Activated T-cell treated with anti-CD3 and anti-CD28 coated beads, Interleukin-2, amount 50 U/mL, for 4 hours (primary cell): ENCODE measurements around the gene MYL11. TPM values are rescaled to one million over a fixed set of nuclear protein-coding genes. Genes with fewer than 3 reads are reported as not detected.
"Not testable (repeated sequence)": the region's sequence is repeated elsewhere in the genome, so short reads cannot be mapped to it uniquely, and the experiment has no call there.

Experiments used
- ATAC-seq, 2 donors: fragments of 200-7000 bp; cut with Tn5 transposase; one replicate each; pipeline ENCODE4 v1.10.0; 2021
- DNase-seq: peaks from one replicate; pipeline ENCODE4 v3.0.0-alpha.2; 2020
- H3K27me3 Mint-ChIP-seq: one replicate; pipeline ENCODE4 v1.8.0; 2021; ENCODE audit warnings: low read depth, mixed read lengths
- H3K36me3 Mint-ChIP-seq: one replicate; pipeline ENCODE4 v1.8.0; 2022; ENCODE audit warnings: mixed read lengths; ENCODE audit not compliant: insufficient read depth
- H3K4me1 Mint-ChIP-seq: one replicate; pipeline ENCODE4 v1.8.0; 2021; ENCODE audit warnings: low read depth, mixed read lengths
- H3K4me3 Mint-ChIP-seq: one replicate; pipeline ENCODE4 v1.8.0; 2021; ENCODE audit warnings: mild to moderate bottlenecking, moderate library complexity, mixed read lengths
- H3K9me3 Mint-ChIP-seq: one replicate; pipeline ENCODE4 v1.8.0; 2021; ENCODE audit warnings: mixed read lengths
- total RNA-seq, 3 donors: library from RNA; stranded (reverse); gene quantifications; one replicate each; pipeline ENCODE4 v1.2.1, GENCODE V29; 2021

MYL11 gene
- total RNA-seq, 3 donors from 2014 or later, result 0.76 TPM; not detected in 2

GRCh38 chr16:30383521-30383920 is 8.9 kb downstream of the MYL11 start:
- H3K4me3 Mint-ChIP-seq, result peak overlapping the region; percentile 57
- DNase-seq (no peak), ATAC-seq (no peak)
- no peaks in the 10 kb centered on the region for H3K9me3 Mint-ChIP-seq
- peaks cover 44% of the 10 kb centered on the region for H3K4me1 Mint-ChIP-seq
- peaks cover 5% of the 10 kb centered on the region for H3K36me3 Mint-ChIP-seq
- no peaks in the 10 kb centered on the region for H3K27me3 Mint-ChIP-seq

- ATAC-seq (peak; percentile 3 to 4), DNase-seq (no peak)
- peaks cover 6% of the 10 kb centered on the region for H3K36me3 Mint-ChIP-seq
- peaks cover 29% of the 10 kb centered on the region for H3K4me1 Mint-ChIP-seq
- H3K9me3 Mint-ChIP-seq, result no peaks in the 10 kb centered on the region
- H3K27me3 Mint-ChIP-seq, result no peaks in the 10 kb centered on the region
- peak overlapping the region; percentile 89 for H3K4me3 Mint-ChIP-seq
Observed at GRCh38 chr16:30394592-30395154, 20.1 kb downstream of the MYL11 start.

GRCh38 chr16:30395155-30395991 is 20.8 kb downstream of the MYL11 start, which contains the start of gene ZNF48:
ZNF48 (plus strand) TSS chr16:30395420; CDS start chr16:30395795, 375 bp downstream.
- Mint-ChIP-seq H3K36me3 (peaks cover 6% of the 10 kb centered on the region), H3K9me3 (no peaks in the 10 kb centered on the region), H3K27me3 (no peaks in the 10 kb centered on the region), H3K4me1 (peaks cover 36% of the 10 kb centered on the region), H3K4me3 (peak within 1 kb of the TSS; percentile 89)
- ATAC-seq (peak; percentile 73 to 75), DNase-seq (peak; percentile 54)

GRCh38 chr16:30395992-30396585 is 21.5 kb downstream of the MYL11 start:
- Mint-ChIP-seq H3K9me3 (no peaks in the 10 kb centered on the region), H3K4me3 (peak overlapping the region; percentile 87), H3K36me3 (peaks cover 6% of the 10 kb centered on the region), H3K4me1 (peaks cover 41% of the 10 kb centered on the region), H3K27me3 (no peaks in the 10 kb centered on the region)
- DNase-seq, result no peak
- peak in 1 of 2 donors; percentile 5 for ATAC-seq

- not testable (repeated sequence) for H3K9me3 Mint-ChIP-seq, H3K36me3 Mint-ChIP-seq, DNase-seq, H3K27me3 Mint-ChIP-seq, ATAC-seq
- peaks cover 43% of the 10 kb centered on the region for H3K4me1 Mint-ChIP-seq
- H3K4me3 Mint-ChIP-seq, result peak overlapping the region; percentile 87
Observed at GRCh38 chr16:30396627-30397026, 22.0 kb downstream of the MYL11 start.

- H3K36me3 Mint-ChIP-seq, result peaks cover 6% of the 10 kb centered on the region
- peaks cover 45% of the 10 kb centered on the region for H3K4me1 Mint-ChIP-seq
- DNase-seq, result no peak
- H3K9me3 Mint-ChIP-seq, result no peaks in the 10 kb centered on the region
- H3K4me3 Mint-ChIP-seq, result peak overlapping the region; percentile 87
- no peaks in the 10 kb centered on the region for H3K27me3 Mint-ChIP-seq
- no peak for ATAC-seq
Observed at GRCh38 chr16:30397056-30397455, 22.5 kb downstream of the MYL11 start.

- peaks cover 45% of the 10 kb centered on the region for H3K4me1 Mint-ChIP-seq
- ATAC-seq, result no peak
- peaks cover 6% of the 10 kb centered on the region for H3K36me3 Mint-ChIP-seq
- H3K27me3 Mint-ChIP-seq, result no peaks in the 10 kb centered on the region
- DNase-seq, result no peak
- H3K9me3 Mint-ChIP-seq, result no peaks in the 10 kb centered on the region
- H3K4me3 Mint-ChIP-seq, result no peak overlapping the region
Observed at GRCh38 chr16:30397776-30398660, 23.4 kb downstream of the MYL11 start.

GRCh38 chr16:30398661-30399434 is 24.2 kb downstream of the MYL11 start:
- Mint-ChIP-seq H3K4me3 (no peak overlapping the region), H3K27me3 (no peaks in the 10 kb centered on the region), H3K9me3 (no peaks in the 10 kb centered on the region), H3K36me3 (peaks cover 6% of the 10 kb centered on the region), H3K4me1 (peaks cover 45% of the 10 kb centered on the region)
- no peak for DNase-seq
- ATAC-seq, result no peak

GRCh38 chr16:30399435-30400186 is 25.0 kb downstream of the MYL11 start:
- Mint-ChIP-seq H3K27me3 (no peaks in the 10 kb centered on the region), H3K9me3 (no peaks in the 10 kb centered on the region), H3K4me3 (peak overlapping the region; percentile 84), H3K36me3 (peaks cover 6% of the 10 kb centered on the region), H3K4me1 (peaks cover 42% of the 10 kb centered on the region)
- DNase-seq (no peak), ATAC-seq (no peak)

GRCh38 chr16:30401768-30402425 is 27.3 kb downstream of the MYL11 start:
- H3K4me3 Mint-ChIP-seq, result peak overlapping the region; percentile 84
- H3K27me3 Mint-ChIP-seq, result no peaks in the 10 kb centered on the region
- H3K4me1 Mint-ChIP-seq, result peaks cover 33% of the 10 kb centered on the region
- DNase-seq (no peak), ATAC-seq (no peak)
- H3K36me3 Mint-ChIP-seq, result peaks cover 6% of the 10 kb centered on the region
- H3K9me3 Mint-ChIP-seq, result no peaks in the 10 kb centered on the region

GRCh38 chr16:30406795-30407101 is 32.1 kb downstream of the MYL11 start:
- no peak for DNase-seq
- peak; percentile 15 to 19 for ATAC-seq
- Mint-ChIP-seq H3K4me1 (peaks cover 20% of the 10 kb centered on the region), H3K4me3 (peak overlapping the region; percentile 88), H3K36me3 (peaks cover 2% of the 10 kb centered on the region), H3K9me3 (no peaks in the 10 kb centered on the region), H3K27me3 (no peaks in the 10 kb centered on the region)

GRCh38 chr16:30407102-30407803 is 32.7 kb downstream of the MYL11 start, which contains the start of gene ZNF771:
ZNF771 (plus strand) TSS chr16:30407606; CDS start chr16:30408054, 448 bp downstream.
- Mint-ChIP-seq H3K9me3 (no peaks in the 10 kb centered on the region), H3K27me3 (no peaks in the 10 kb centered on the region), H3K4me3 (peak within 1 kb of the TSS; percentile 88), H3K4me1 (peaks cover 24% of the 10 kb centered on the region), H3K36me3 (peaks cover 6% of the 10 kb centered on the region)
- ATAC-seq (peak; percentile 88 to 90), DNase-seq (peak; percentile 86)
